ENCODE data around the gene PDYN. TPM values are rescaled to one million over a fixed set of nuclear protein-coding genes. Genes with fewer than 3 reads are reported as not detected.

Gene PDYN
- total and polyA plus RNA-seq, 10 of the 15 experiments (the other 5 are each of a cell fraction or from before 2014, with no cell fraction given), result not detected

GRCh38 chr20:1949347-1950100 lies 44.3 kb downstream of the PDYN start:
- WGBS (ENCODE audit: insufficient coverage, insufficient replicate concordance, low lambda C conversion rate, missing lambda C conversion rate), result 74% methylated on average over 2 of the region's 2 CpGs
- ChIA-PET POLR2A (interaction anchor here (0.5 to 0.7 kb wide), 3 partner anchors 10 to 577 kb away, joined by 3 to 4 read pairs (median 3); no protein-coding TSS in a partner anchor), CTCF (interaction anchor here (1.7 kb wide), 1 partner anchor 15 kb away, joined by 5 read pairs; no protein-coding TSS in a partner anchor), SMC1A (ENCODE audit: uncharacterized antibody, unreplicated experiment) (interaction anchor here (0.6 kb wide), 1 partner anchor 260 kb away, joined by 3 read pairs; no protein-coding TSS in a partner anchor), RAD21 (ENCODE audit: unreplicated experiment) (no interaction called here)
- DNase-seq (ENCODE audit: low read depth, low spot score) (no peak), FAIRE-seq (no peak), ATAC-seq (no peak)
- Histone ChIP-seq H3K27me3 (replicated peaks in 1 of 2; ENCODE audit: control insufficient read depth in 2 of 2, insufficient read depth in 2 of 2, low read length in 1 of 2) (peaks cover 4 to 5% of the 10 kb centered on the region in 2 experiments; a peak in 3 of 4 replicates), H4K20me1 (ENCODE audit: control insufficient read depth, insufficient read depth) (no peaks in the 10 kb centered on the region), H3K27ac (ENCODE audit: control insufficient read depth, insufficient read depth) (no peak overlapping the region), H3K9me3 (replicated peaks; ENCODE audit: control insufficient read depth, insufficient read depth, low read length) (no peaks in the 10 kb centered on the region), H3K4me3 (no peak overlapping the region), H3K4me1 (ENCODE audit: control insufficient read depth, insufficient read depth, low read length) (peaks cover 16% of the 10 kb centered on the region), H3K79me2 (ENCODE audit: control insufficient read depth, insufficient read depth, low read length) (no peaks in the 10 kb centered on the region), H3K9ac (ENCODE audit: control insufficient read depth, insufficient read depth, low read length) (no peak overlapping the region), H2AFZ (ENCODE audit: control insufficient read depth, low read depth, low read length) (no peak overlapping the region), H3K36me3 (ENCODE audit: control insufficient read depth in 2 of 2, insufficient read depth in 2 of 2, low read length in 1 of 2) (no peaks in the 10 kb centered on the region), H3K4me2 (ENCODE audit: control insufficient read depth, insufficient read depth) (no peak overlapping the region)
- intact Hi-C loops (cut with micrococcal nuclease; ENCODE audit: unreplicated experiment), result loop anchor here (5.0 kb wide), 1 partner anchor 147 kb away; no protein-coding TSS in a partner anchor
- in situ Hi-C loops (cut with MboI), result no loop called here
- no peak for TF ChIP-seq E2F4 (IDR thresholded peaks at IDR 0.05; ENCODE audit: low read depth, low read length)
- no peak for TF ChIP-seq EED (IDR thresholded peaks at IDR 0.05; ENCODE audit: low read depth)
- TF ChIP-seq ETV6 (conservative IDR thresholded peaks at IDR 0.05 in 1 of 2, IDR thresholded peaks at IDR 0.05 in 1 of 2; ENCODE audit: borderline replicate concordance in 1 of 2, low read depth in 1 of 2), result no peak
- TF ChIP-seq PRDM15 (CRISPR knock-in tag; IDR thresholded peaks at IDR 0.05), result no peak
- no peak for TF ChIP-seq BRCA1 (IDR thresholded peaks at IDR 0.05; ENCODE audit: low read depth, low read length)
- no peak for TF ChIP-seq CHD4 (IDR thresholded peaks at IDR 0.05)
- TF ChIP-seq YY1 (IDR thresholded peaks at IDR 0.05; ENCODE audit: low read depth, low read length), result no peak
- no peak for TF ChIP-seq NFYA (IDR thresholded peaks at IDR 0.05; ENCODE audit: borderline replicate concordance, low read depth, low read length)
- TF ChIP-seq SUZ12 (IDR thresholded peaks at IDR 0.05; ENCODE audit: unreplicated experiment), result no peak
- TF ChIP-seq SRF (IDR thresholded peaks at IDR 0.05; ENCODE audit: low read depth in 2 of 2, low read length in 2 of 2), result no peak
- TF ChIP-seq GABPA (IDR thresholded peaks at IDR 0.05; ENCODE audit: low read depth), result no peak
- no TSS peak for BruUV-seq (replicated peaks)

Measured in GM12878 (cell line).